ENCODE measurements around the gene UGT1A7. TPM values are rescaled to one million over a fixed set of nuclear protein-coding genes. Genes with fewer than 3 reads are reported as not detected.

Gene UGT1A7
- total and polyA plus RNA-seq, 9 of the 15 experiments (the other 6 are each of a cell fraction or from before 2014, with no cell fraction given): not detected

GRCh38 chr2:233796254-233796653 lies 114.6 kb downstream of the UGT1A7 start (continued):
- TF ChIP-seq FOXM1 (IDR thresholded peaks at IDR 0.05; ENCODE audit: low read depth) (no peak), FOXM1 (CRISPR knock-in tag; IDR thresholded peaks at IDR 0.05; ENCODE audit: low read depth) (no peak), MXD1 (CRISPR knock-in tag; IDR thresholded peaks at IDR 0.05; ENCODE audit: borderline replicate concordance, poor library complexity, severe bottlenecking) (no peak)

DNA sequence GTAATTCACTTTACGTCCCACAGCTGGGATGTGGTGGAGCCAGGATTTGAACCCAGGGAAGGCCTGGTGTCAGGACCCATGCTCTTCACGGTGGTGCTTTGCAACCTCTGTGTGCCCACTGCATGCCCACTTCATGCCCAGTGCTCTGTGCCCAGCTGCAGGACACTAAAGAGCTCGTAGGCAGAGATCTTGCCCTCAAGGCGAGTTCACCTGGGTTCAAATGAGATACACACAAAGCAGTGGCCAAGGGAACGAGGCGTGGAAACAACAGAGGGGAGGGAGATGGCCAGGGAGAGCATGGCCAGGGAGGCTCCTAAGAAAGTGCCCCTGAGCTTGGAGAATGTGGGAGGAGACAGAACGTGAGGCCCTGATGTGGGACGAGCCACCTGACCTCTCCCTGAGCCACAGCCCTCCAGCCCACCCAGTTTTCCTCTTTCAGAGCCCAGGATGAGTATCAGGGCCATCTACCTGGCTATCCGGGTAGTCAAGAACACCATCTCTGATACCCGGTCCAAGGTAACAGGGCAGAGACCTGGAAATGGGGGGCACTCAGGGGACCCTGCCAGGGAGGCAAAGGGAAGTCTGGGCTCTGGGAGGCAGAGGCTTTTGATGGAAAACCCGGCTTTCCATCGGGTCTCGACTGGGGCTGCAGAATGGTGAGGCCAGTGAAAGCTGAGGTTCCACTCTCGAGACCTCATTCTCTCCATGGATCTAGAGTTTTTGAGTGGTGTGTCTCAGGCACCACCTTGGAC lies 116.8 kb downstream of the UGT1A7 start:
- Histone ChIP-seq H3K4me3 (no peak overlapping the region), H3K27me3 (ENCODE audit: control insufficient read depth in 2 of 2, insufficient read depth in 2 of 2, low read length in 2 of 2) (peaks cover 0 to 14% of the 10 kb centered on the region in 2 experiments; a peak in 2 of 5 replicates), H4K20me1 (replicated peaks; ENCODE audit: control insufficient read depth, insufficient read depth, low read length) (no peaks in the 10 kb centered on the region), H3K4me2 (ENCODE audit: insufficient read depth, low read length) (no peak overlapping the region), H3K36me3 (ENCODE audit: control insufficient read depth, insufficient read depth, low read length) (no peaks in the 10 kb centered on the region), H3K27ac (ENCODE audit: extremely low read depth, low read depth, low read length) (no peak overlapping the region), H3K9me1 (ENCODE audit: control insufficient read depth, insufficient read depth, low read length) (no peaks in the 10 kb centered on the region), H3K4me1 (replicated peaks in 1 of 2; ENCODE audit: control insufficient read depth in 2 of 2, insufficient read depth in 2 of 2, low read length in 2 of 2) (no peaks in the 10 kb centered on the region; a peak in 1 of 5 replicates), H3K9ac (ENCODE audit: insufficient read depth in 1 of 2, low read depth in 2 of 2, low read length in 2 of 2) (no peak overlapping the region), H3K79me2 (ENCODE audit: control insufficient read depth, insufficient read depth, low read length) (no peaks in the 10 kb centered on the region), H2AFZ (ENCODE audit: low read depth, low read length) (no peak overlapping the region), H3K9me3 (replicated peaks; ENCODE audit: control insufficient read depth, insufficient read depth, low read depth, low read length) (no peaks in the 10 kb centered on the region)
- POLR2A ChIA-PET: interaction anchor here (0.6 to 0.7 kb wide), 2 partner anchors 19 to 203 kb away, joined by 3 to 4 read pairs; no protein-coding TSS in a partner anchor
- intact Hi-C loops (cut with micrococcal nuclease): no loop called here
- WGBS (ENCODE audit: insufficient coverage, low coverage, missing lambda C conversion rate): 1% methylated on average over 11 of the region's 14 CpGs
- no peak for FAIRE-seq
- no peak for ATAC-seq
- DNase-seq (ENCODE audit: extremely low read depth in 1 of 4, low spot score in 3 of 4): no peak
- in situ Hi-C loops (cut with MboI): no loop called here
- CTCF ChIA-PET (ENCODE audit: low intra/inter-chr PET ratio): no interaction called here
- no peak for TF ChIP-seq ZKSCAN8 (CRISPR knock-in tag; IDR thresholded peaks at IDR 0.05)
- no peak for TF ChIP-seq ZNF398 (CRISPR knock-in tag; IDR thresholded peaks at IDR 0.05)
- BruUV-seq (replicated peaks): no TSS peak
